WTC11 (cell line): Measurements from ENCODE around the gene YLPM1. TPM values are rescaled to one million over a fixed set of nuclear protein-coding genes. Genes with fewer than 3 reads are reported as not detected.
A peak's percentile ranks its signal among the peaks of the same experiment; 100 is the strongest.

Experiments used
- ATAC-seq: fragments of 200-7000 bp; cut with Tn5 transposase; 2 replicates; pipeline ENCODE4 v1.10.0; 2021; ENCODE audit warnings: mild to moderate bottlenecking, moderate library complexity
- CTCF ChIA-PET: fragments of 300-600 bp; sonication (Branson Sonifier 250); formaldehyde crosslinking; loops from one replicate; lab custom pipeline; 2021; ENCODE audit warnings: antibody characterized with exemption; lab: Charles Lee
- POLR2A ChIA-PET: fragments of 350-600 bp; sonication (Branson Sonifier 250); formaldehyde crosslinking; loops from one replicate; lab custom pipeline; 2021; ENCODE audit warnings: antibody characterized with exemption; lab: Charles Lee
- DNase-seq: peaks from one replicate; pipeline ENCODE4 v3.0.0; 2021; ENCODE audit warnings: low spot score
- H3K27ac Mint-ChIP-seq: 2 replicates; pipeline ENCODE4 v1.8.0; 2021; ENCODE audit warnings: mixed read lengths
- H3K27me3 Mint-ChIP-seq: 2 replicates; pipeline ENCODE4 v1.8.0; 2021; ENCODE audit warnings: low read depth, mild to moderate bottlenecking, moderate library complexity, mixed read lengths
- H3K36me3 Mint-ChIP-seq: 2 replicates; pipeline ENCODE4 v1.8.0; 2021; ENCODE audit warnings: mixed read lengths
- H3K4me1 Mint-ChIP-seq: 2 replicates; pipeline ENCODE4 v1.8.0; 2022; ENCODE audit warnings: mixed read lengths
- H3K4me3 Mint-ChIP-seq: 2 replicates; pipeline ENCODE4 v1.8.0; 2021; ENCODE audit warnings: mild to moderate bottlenecking, moderate library complexity, mixed read lengths
- H3K9me3 Mint-ChIP-seq: 2 replicates; pipeline ENCODE4 v1.8.0; 2021; ENCODE audit warnings: mixed read lengths
- EMX1 ChIP-seq: fragments of 250-450 bp; sonication (Bioruptor Pico); IDR thresholded peaks from 2 replicates; pipeline ENCODE4 v1.8.0; 2021; ENCODE audit warnings: mild to moderate bottlenecking
- FOXJ3 ChIP-seq: sonication (generic); formaldehyde crosslinking; IDR thresholded peaks from 2 replicates; pipeline ENCODE4 v1.9.0; 2021; ENCODE audit warnings: missing genetic modification reagents, mild to moderate bottlenecking, borderline replicate concordance
- GRHL2 ChIP-seq: fragments of 250-450 bp; sonication (Bioruptor Pico); IDR thresholded peaks from 2 replicates; pipeline ENCODE4 v1.8.0; 2022; ENCODE audit warnings: mild to moderate bottlenecking, moderate library complexity; ENCODE audit not compliant: insufficient replicate concordance, severe bottlenecking
- JAZF1 ChIP-seq: fragments of 250-450 bp; sonication (Bioruptor Pico); IDR thresholded peaks from 2 replicates; pipeline ENCODE4 v1.9.0; 2021; ENCODE audit warnings: moderate library complexity, mild to moderate bottlenecking, inconsistent platforms
- NFATC4 ChIP-seq: fragments of 250-450 bp; sonication (Bioruptor Pico); IDR thresholded peaks from 2 replicates; pipeline ENCODE4 v1.9.0; 2021; ENCODE audit warnings: mild to moderate bottlenecking
- NR2C2 ChIP-seq: sonication (generic); formaldehyde crosslinking; IDR thresholded peaks from 2 replicates; pipeline ENCODE4 v1.8.0; 2022; ENCODE audit warnings: mild to moderate bottlenecking, missing genetic modification reagents
- SP1 ChIP-seq: sonication (generic); formaldehyde crosslinking; conservative IDR thresholded peaks from 2 replicates; pipeline ENCODE4 v1.8.1; 2022; ENCODE audit warnings: missing genetic modification reagents
- ZNF121 ChIP-seq: sonication (generic); formaldehyde crosslinking; IDR thresholded peaks from 2 replicates; pipeline ENCODE4 v1.8.0; 2023; ENCODE audit warnings: missing genetic modification reagents
- total RNA-seq: library from RNA; stranded (reverse); gene quantifications from 3 replicates; pipeline ENCODE4 v1.2.3, GENCODE V29; 2021
- TF ChIP-seq, protein P1 (sequence below): sonication (generic); formaldehyde crosslinking; IDR thresholded peaks from 2 replicates; pipeline ENCODE4 v1.8.1; 2023; ENCODE audit warnings: mild to moderate bottlenecking, missing genetic modification reagents, moderate library complexity
- TF ChIP-seq, protein P2 (sequence below): fragments of 250-450 bp; sonication (Bioruptor Pico); conservative IDR thresholded peaks from 2 replicates; pipeline ENCODE4 v1.9.0; 2021; ENCODE audit warnings: mild to moderate bottlenecking
- TF ChIP-seq, protein P3 (sequence below): sonication (generic); formaldehyde crosslinking; IDR thresholded peaks from 2 replicates; pipeline ENCODE4 v1.8.1; 2023; ENCODE audit warnings: mild to moderate bottlenecking, missing genetic modification reagents
- TF ChIP-seq, protein P4 (sequence below): fragments of 250-450 bp; sonication (Bioruptor Pico); IDR thresholded peaks from 2 replicates; pipeline ENCODE4 v1.9.0; 2021; ENCODE audit warnings: mild to moderate bottlenecking, borderline replicate concordance
- TF ChIP-seq, protein P5 (sequence below): sonication (generic); formaldehyde crosslinking; IDR thresholded peaks from 2 replicates; pipeline ENCODE4 v1.8.1; 2023; ENCODE audit warnings: mild to moderate bottlenecking, missing genetic modification reagents
- TF ChIP-seq, protein P6 (sequence below): sonication (generic); formaldehyde crosslinking; IDR thresholded peaks from 2 replicates; pipeline ENCODE4 v1.8.1; 2023; ENCODE audit warnings: mild to moderate bottlenecking, missing genetic modification reagents, moderate library complexity
- TF ChIP-seq, protein P7 (sequence below): sonication (generic); formaldehyde crosslinking; IDR thresholded peaks from 2 replicates; pipeline ENCODE4 v1.8.1; 2023; ENCODE audit warnings: mild to moderate bottlenecking, missing genetic modification reagents, borderline replicate concordance

Gene YLPM1
- total RNA-seq, 1 experiment from 2014 or later, result 66.6 TPM

DNA sequence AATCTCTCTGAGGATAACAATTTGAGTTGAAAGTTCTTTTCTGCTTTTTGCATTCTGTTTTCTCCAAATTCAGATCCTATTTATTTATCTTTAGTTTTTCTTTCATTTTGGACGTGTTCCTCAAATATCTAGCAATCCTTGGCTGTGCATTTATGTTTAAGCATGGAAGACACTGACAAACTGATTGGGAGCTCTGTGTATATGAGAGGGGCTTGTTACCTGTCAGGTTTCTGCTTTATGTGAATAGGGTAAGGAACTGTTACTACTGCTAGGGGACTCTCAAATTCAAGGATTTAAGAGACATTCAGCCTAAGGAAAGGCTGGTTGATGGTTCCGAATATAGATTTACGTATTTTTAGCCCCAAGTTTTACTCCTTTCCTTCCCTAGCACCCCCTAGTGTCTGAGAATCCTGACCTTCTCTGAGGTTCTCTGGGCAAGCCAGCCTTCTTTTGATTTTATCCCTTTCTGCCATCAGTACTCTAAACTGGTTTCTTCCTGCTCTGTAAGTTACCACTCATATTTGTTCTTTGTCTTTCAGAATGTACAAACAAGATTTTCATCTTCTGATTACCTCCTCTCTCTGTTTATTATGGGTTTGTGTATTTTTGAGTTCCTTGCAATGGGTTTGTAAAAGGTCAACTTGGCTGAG lies 30.5 kb downstream of the YLPM1 start:
- POLR2A ChIA-PET, result interaction anchor here (0.9 kb wide), 1 partner anchor 30 kb away, joined by 4 read pairs; the partner anchor contains the start of gene YLPM1
- Mint-ChIP-seq H3K27me3 (no peaks in the 10 kb centered on the region), H3K4me3 (0 out of 2 replicates have a peak overlapping the region, but pooled peaks have one; percentile 0), H3K36me3 (peaks cover 20% of the 10 kb centered on the region), H3K27ac (peak overlapping the region; percentile 46; the same call in 1 of the 2 replicates), H3K4me1 (peaks cover 40% of the 10 kb centered on the region), H3K9me3 (peaks cover 4% of the 10 kb centered on the region)
- TF ChIP-seq, protein P1, sequence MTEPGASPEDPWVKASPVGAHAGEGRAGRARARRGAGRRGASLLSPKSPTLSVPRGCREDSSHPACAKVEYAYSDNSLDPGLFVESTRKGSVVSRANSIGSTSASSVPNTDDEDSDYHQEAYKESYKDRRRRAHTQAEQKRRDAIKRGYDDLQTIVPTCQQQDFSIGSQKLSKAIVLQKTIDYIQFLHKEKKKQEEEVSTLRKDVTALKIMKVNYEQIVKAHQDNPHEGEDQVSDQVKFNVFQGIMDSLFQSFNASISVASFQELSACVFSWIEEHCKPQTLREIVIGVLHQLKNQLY (CRISPR knock-in tag), result no peak
- TF ChIP-seq NR2C2 (CRISPR knock-in tag) (no peak), EMX1 (CRISPR knock-in tag) (no peak), NFATC4 (no peak), GRHL2 (no peak), ZNF121 (CRISPR knock-in tag) (no peak), JAZF1 (CRISPR knock-in tag) (no peak), FOXJ3 (CRISPR knock-in tag) (no peak), SP1 (CRISPR knock-in tag) (no peak)
- TF ChIP-seq, protein P2, sequence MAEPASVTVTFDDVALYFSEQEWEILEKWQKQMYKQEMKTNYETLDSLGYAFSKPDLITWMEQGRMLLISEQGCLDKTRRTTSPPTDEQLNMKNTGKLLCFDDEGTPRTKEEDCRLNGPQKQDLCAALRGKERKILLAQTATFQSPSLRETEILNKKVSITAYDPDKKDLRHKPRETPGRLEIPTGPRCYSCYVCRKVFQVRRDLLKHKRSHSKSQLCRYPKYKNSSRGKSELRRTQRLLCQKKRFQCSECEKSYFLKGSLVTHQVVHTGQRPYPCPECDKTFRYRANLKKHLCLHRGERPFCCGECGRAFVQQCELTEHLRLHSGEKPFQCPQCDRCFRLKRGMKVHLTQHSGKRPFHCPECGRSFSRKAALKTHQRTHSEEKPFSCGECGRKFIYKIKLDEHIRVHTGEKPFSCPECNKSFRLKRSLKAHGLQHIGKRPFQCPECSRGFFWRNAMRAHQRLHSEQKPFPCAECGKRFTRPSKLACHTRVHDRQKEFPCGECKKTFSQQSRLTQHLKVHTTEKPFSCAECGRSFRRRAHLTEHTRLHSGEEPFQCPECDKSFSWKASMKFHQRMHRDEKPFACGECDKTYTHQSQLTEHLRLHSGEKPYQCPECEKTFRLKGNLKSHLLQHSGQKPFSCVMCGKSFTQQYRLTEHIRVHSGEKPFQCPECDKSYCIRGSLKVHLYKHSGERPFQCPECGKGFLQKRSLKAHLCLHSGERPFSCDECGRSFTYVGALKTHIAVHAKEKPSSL, result no peak
- TF ChIP-seq, protein P3, sequence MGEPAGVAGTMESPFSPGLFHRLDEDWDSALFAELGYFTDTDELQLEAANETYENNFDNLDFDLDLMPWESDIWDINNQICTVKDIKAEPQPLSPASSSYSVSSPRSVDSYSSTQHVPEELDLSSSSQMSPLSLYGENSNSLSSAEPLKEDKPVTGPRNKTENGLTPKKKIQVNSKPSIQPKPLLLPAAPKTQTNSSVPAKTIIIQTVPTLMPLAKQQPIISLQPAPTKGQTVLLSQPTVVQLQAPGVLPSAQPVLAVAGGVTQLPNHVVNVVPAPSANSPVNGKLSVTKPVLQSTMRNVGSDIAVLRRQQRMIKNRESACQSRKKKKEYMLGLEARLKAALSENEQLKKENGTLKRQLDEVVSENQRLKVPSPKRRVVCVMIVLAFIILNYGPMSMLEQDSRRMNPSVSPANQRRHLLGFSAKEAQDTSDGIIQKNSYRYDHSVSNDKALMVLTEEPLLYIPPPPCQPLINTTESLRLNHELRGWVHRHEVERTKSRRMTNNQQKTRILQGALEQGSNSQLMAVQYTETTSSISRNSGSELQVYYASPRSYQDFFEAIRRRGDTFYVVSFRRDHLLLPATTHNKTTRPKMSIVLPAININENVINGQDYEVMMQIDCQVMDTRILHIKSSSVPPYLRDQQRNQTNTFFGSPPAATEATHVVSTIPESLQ (CRISPR knock-in tag), result no peak
- TF ChIP-seq, protein P4, sequence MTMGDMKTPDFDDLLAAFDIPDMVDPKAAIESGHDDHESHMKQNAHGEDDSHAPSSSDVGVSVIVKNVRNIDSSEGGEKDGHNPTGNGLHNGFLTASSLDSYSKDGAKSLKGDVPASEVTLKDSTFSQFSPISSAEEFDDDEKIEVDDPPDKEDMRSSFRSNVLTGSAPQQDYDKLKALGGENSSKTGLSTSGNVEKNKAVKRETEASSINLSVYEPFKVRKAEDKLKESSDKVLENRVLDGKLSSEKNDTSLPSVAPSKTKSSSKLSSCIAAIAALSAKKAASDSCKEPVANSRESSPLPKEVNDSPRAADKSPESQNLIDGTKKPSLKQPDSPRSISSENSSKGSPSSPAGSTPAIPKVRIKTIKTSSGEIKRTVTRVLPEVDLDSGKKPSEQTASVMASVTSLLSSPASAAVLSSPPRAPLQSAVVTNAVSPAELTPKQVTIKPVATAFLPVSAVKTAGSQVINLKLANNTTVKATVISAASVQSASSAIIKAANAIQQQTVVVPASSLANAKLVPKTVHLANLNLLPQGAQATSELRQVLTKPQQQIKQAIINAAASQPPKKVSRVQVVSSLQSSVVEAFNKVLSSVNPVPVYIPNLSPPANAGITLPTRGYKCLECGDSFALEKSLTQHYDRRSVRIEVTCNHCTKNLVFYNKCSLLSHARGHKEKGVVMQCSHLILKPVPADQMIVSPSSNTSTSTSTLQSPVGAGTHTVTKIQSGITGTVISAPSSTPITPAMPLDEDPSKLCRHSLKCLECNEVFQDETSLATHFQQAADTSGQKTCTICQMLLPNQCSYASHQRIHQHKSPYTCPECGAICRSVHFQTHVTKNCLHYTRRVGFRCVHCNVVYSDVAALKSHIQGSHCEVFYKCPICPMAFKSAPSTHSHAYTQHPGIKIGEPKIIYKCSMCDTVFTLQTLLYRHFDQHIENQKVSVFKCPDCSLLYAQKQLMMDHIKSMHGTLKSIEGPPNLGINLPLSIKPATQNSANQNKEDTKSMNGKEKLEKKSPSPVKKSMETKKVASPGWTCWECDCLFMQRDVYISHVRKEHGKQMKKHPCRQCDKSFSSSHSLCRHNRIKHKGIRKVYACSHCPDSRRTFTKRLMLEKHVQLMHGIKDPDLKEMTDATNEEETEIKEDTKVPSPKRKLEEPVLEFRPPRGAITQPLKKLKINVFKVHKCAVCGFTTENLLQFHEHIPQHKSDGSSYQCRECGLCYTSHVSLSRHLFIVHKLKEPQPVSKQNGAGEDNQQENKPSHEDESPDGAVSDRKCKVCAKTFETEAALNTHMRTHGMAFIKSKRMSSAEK, result no peak
- TF ChIP-seq, protein P5, sequence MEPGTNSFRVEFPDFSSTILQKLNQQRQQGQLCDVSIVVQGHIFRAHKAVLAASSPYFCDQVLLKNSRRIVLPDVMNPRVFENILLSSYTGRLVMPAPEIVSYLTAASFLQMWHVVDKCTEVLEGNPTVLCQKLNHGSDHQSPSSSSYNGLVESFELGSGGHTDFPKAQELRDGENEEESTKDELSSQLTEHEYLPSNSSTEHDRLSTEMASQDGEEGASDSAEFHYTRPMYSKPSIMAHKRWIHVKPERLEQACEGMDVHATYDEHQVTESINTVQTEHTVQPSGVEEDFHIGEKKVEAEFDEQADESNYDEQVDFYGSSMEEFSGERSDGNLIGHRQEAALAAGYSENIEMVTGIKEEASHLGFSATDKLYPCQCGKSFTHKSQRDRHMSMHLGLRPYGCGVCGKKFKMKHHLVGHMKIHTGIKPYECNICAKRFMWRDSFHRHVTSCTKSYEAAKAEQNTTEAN (CRISPR knock-in tag), result no peak
- TF ChIP-seq, protein P6, sequence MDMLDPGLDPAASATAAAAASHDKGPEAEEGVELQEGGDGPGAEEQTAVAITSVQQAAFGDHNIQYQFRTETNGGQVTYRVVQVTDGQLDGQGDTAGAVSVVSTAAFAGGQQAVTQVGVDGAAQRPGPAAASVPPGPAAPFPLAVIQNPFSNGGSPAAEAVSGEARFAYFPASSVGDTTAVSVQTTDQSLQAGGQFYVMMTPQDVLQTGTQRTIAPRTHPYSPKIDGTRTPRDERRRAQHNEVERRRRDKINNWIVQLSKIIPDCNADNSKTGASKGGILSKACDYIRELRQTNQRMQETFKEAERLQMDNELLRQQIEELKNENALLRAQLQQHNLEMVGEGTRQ (CRISPR knock-in tag), result no peak
- TF ChIP-seq, protein P7, sequence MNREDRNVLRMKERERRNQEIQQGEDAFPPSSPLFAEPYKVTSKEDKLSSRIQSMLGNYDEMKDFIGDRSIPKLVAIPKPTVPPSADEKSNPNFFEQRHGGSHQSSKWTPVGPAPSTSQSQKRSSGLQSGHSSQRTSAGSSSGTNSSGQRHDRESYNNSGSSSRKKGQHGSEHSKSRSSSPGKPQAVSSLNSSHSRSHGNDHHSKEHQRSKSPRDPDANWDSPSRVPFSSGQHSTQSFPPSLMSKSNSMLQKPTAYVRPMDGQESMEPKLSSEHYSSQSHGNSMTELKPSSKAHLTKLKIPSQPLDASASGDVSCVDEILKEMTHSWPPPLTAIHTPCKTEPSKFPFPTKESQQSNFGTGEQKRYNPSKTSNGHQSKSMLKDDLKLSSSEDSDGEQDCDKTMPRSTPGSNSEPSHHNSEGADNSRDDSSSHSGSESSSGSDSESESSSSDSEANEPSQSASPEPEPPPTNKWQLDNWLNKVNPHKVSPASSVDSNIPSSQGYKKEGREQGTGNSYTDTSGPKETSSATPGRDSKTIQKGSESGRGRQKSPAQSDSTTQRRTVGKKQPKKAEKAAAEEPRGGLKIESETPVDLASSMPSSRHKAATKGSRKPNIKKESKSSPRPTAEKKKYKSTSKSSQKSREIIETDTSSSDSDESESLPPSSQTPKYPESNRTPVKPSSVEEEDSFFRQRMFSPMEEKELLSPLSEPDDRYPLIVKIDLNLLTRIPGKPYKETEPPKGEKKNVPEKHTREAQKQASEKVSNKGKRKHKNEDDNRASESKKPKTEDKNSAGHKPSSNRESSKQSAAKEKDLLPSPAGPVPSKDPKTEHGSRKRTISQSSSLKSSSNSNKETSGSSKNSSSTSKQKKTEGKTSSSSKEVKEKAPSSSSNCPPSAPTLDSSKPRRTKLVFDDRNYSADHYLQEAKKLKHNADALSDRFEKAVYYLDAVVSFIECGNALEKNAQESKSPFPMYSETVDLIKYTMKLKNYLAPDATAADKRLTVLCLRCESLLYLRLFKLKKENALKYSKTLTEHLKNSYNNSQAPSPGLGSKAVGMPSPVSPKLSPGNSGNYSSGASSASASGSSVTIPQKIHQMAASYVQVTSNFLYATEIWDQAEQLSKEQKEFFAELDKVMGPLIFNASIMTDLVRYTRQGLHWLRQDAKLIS, result no peak
- peak; percentile 35; the same call in 1 of the 2 replicates for ATAC-seq
- CTCF ChIA-PET, result interaction anchor here (0.6 to 1.4 kb wide), 8 partner anchors 9 to 1224 kb away, joined by 3 to 10 read pairs (median 4); partner anchors contain the start of genes RPS6KL1 and YLPM1
- DNase-seq, result no peak
